GM23338 (cell line): ENCODE data around the gene PACSIN1. TPM values are rescaled to one million over a fixed set of nuclear protein-coding genes. Genes with fewer than 3 reads are reported as not detected.
A peak's percentile ranks its signal among the peaks of the same experiment; 100 is the strongest.

Experiments
- ATAC-seq: fragments of 200-7000 bp; cut with Tn5 transposase; 3 replicates; pipeline ENCODE4 v1.9.1; 2020
- DNase-seq: peaks from one replicate; pipeline ENCODE4 v3.0.0-alpha.2; 2015; ENCODE audit warnings: low spot score
- H2AFZ ChIP-seq: fragments of 200-600 bp; sonication (generic); 2 replicates; pipeline ENCODE4 v1.8.0; 2016; ENCODE audit warnings: antibody characterized with exemption, mild to moderate bottlenecking, moderate library complexity
- H3F3A ChIP-seq: fragments of 200-600 bp; sonication (generic); replicated peaks from 2 replicates; pipeline ENCODE4 v1.8.0; 2017; ENCODE audit warnings: antibody characterized with exemption, mixed run types, low read depth
- H3K27ac ChIP-seq: fragments of 200-600 bp; sonication (generic); 2 replicates; pipeline ENCODE4 v1.6.1; 2016; ENCODE audit warnings: low read depth
- H3K27me3 ChIP-seq: fragments of 200-600 bp; sonication (generic); 2 replicates; pipeline ENCODE4 v1.8.0; 2016; ENCODE audit warnings: mild to moderate bottlenecking, mixed run types, moderate library complexity; ENCODE audit not compliant: insufficient read depth
- H3K36me3 ChIP-seq: fragments of 200-600 bp; sonication (generic); 2 replicates; pipeline ENCODE4 v1.8.0; 2016; ENCODE audit warnings: mild to moderate bottlenecking; ENCODE audit not compliant: insufficient read depth
- H3K4me1 ChIP-seq: fragments of 200-600 bp; sonication (generic); 2 replicates; pipeline ENCODE4 v1.8.0; 2016; ENCODE audit warnings: mild to moderate bottlenecking, moderate library complexity; ENCODE audit not compliant: insufficient read depth
- H3K4me2 ChIP-seq: fragments of 200-600 bp; sonication (generic); 2 replicates; pipeline ENCODE4 v1.7.1; 2017; ENCODE audit warnings: mixed run types
- H3K4me3 ChIP-seq: fragments of 200-600 bp; sonication (generic); 2 replicates; pipeline ENCODE4 v1.6.1; 2016; ENCODE audit warnings: mixed run types
- H3K79me2 ChIP-seq: fragments of 200-600 bp; sonication (generic); replicated peaks from 2 replicates; pipeline ENCODE4 v1.8.0; 2017; ENCODE audit warnings: mild to moderate bottlenecking; ENCODE audit not compliant: insufficient read depth
- H3K9me2 ChIP-seq: fragments of 200-600 bp; sonication (generic); 2 replicates; pipeline ENCODE4 v1.8.0; 2017; ENCODE audit not compliant: insufficient read depth
- H4K20me1 ChIP-seq: fragments of 200-600 bp; sonication (generic); replicated peaks from 2 replicates; pipeline ENCODE4 v1.8.0; 2017; ENCODE audit warnings: mild to moderate bottlenecking; ENCODE audit not compliant: insufficient read depth
- H3K27ac Mint-ChIP-seq: 2 replicates; pipeline ENCODE4 v1.8.0; 2020; ENCODE audit warnings: inconsistent platforms, mild to moderate bottlenecking, moderate library complexity, mixed read lengths
- H3K27me3 Mint-ChIP-seq: 3 replicates; pipeline ENCODE4 v1.8.0; 2022; ENCODE audit warnings: low read depth, mild to moderate bottlenecking, moderate library complexity, mixed read lengths, inconsistent platforms; ENCODE audit not compliant: insufficient read depth, poor library complexity
- H3K36me3 Mint-ChIP-seq: 3 replicates; pipeline ENCODE4 v1.8.0; 2021; ENCODE audit warnings: low read depth, mild to moderate bottlenecking, inconsistent platforms, moderate library complexity, mixed read lengths
- H3K4me1 Mint-ChIP-seq: 3 replicates; pipeline ENCODE4 v1.8.0; 2020; ENCODE audit warnings: mild to moderate bottlenecking, inconsistent platforms, mixed read lengths
- H3K4me3 Mint-ChIP-seq: 3 replicates; pipeline ENCODE4 v1.8.0; 2021; ENCODE audit warnings: moderate library complexity, mild to moderate bottlenecking, inconsistent platforms, mixed read lengths
- H3K9me3 Mint-ChIP-seq: 3 replicates; pipeline ENCODE4 v1.8.0; 2020; ENCODE audit warnings: moderate library complexity, mild to moderate bottlenecking, inconsistent platforms, mixed read lengths
- CREB1 ChIP-seq: fragments of 250-450 bp; sonication (Bioruptor Pico); IDR thresholded peaks from 2 replicates; pipeline ENCODE4 v1.5.0; 2020; ENCODE audit warnings: low read depth, mild to moderate bottlenecking, moderate library complexity
- CTCF ChIP-seq, 2 experiments: fragments of 200-600 bp in 1 of 2; sonication (generic) in 1 of 2; conservative IDR thresholded peaks; 2 replicates each; pipeline versions ENCODE4 v1.5.1 to v1.6.1; 2016 to 2017; ENCODE audit warnings: antibody characterized with exemption in 2 of 2, low read depth in 2 of 2, mild to moderate bottlenecking in 2 of 2, moderate library complexity in 1 of 2
- ZNF462 ChIP-seq: fragments of 250-450 bp; sonication (Bioruptor Pico); IDR thresholded peaks from 2 replicates; pipeline ENCODE4 v1.5.0; 2020; ENCODE audit warnings: mild to moderate bottlenecking, moderate library complexity
- polyA plus RNA-seq: library from polyadenylated mRNA; unstranded; fragments of >200 nt; fragmentation: Nextera tagmentation; extraction: Ambion mirVana; gene quantifications from 2 replicates; pipeline ENCODE4 v1.2.1, GENCODE V29; 2016
- total RNA-seq: library from RNA; depleted of rRNA; stranded (reverse); fragments of >200 nt; shearing (Covaris generic); gene quantifications from 2 replicates; pipeline ENCODE4 v1.2.3, GENCODE V29; 2014

The PACSIN1 gene
- total and polyA plus RNA-seq, 2 experiments from 2014 or later = 5.2 to 8.7 TPM

GRCh38 chr6:34583461-34583860 is 117.6 kb downstream of the PACSIN1 start:
- TF ChIP-seq ZNF462 (CRISPR knock-in tag) (no peak), CTCF (conservative IDR thresholded peaks at IDR 0.05; ENCODE audit: low read depth in 2 of 2) (peak; percentile 66 to 79), CREB1 (CRISPR knock-in tag) (no peak)
- no peak overlapping the region for H3K4me2 ChIP-seq
- H4K20me1 ChIP-seq = peaks cover 9% of the 10 kb centered on the region; the same call in 1 of the 2 replicates
- H3K36me3 ChIP-seq = no peaks in the 10 kb centered on the region; the same call in 1 of the 2 replicates
- Mint-ChIP-seq H3K4me3 (no peak overlapping the region), H3K27ac (no peak overlapping the region), H3K9me3 (no peaks in the 10 kb centered on the region), H3K36me3 (no peaks in the 10 kb centered on the region), H3K27me3 (peaks cover 2% of the 10 kb centered on the region), H3K4me1 (peaks cover 25% of the 10 kb centered on the region)
- H3F3A ChIP-seq = 0 out of 2 replicates have a peak, but pooled peaks cover 4% of the 10 kb centered on the region
- DNase-seq = peak; percentile 64
- no peak overlapping the region for H3K4me3 ChIP-seq
- no peak overlapping the region for H3K27ac ChIP-seq
- H3K79me2 ChIP-seq = no peaks in the 10 kb centered on the region
- peaks cover 8% of the 10 kb centered on the region; the same call in 1 of the 2 replicates for H3K4me1 ChIP-seq
- no peak overlapping the region for H2AFZ ChIP-seq
- ATAC-seq = peak; percentile 80
- no peaks in the 10 kb centered on the region for H3K9me2 ChIP-seq
- no peaks in the 10 kb centered on the region for H3K27me3 ChIP-seq
